Ovary (tissue), 9 donors: ENCODE data around the gene IGSF21. TPM values are rescaled to one million over a fixed set of nuclear protein-coding genes. Genes with fewer than 3 reads are reported as not detected.

ENCODE experiments used
- DNase-seq, 5 donors: peaks; one replicate each; pipeline ENCODE4 v3.0.0-alpha.2; 2019 to 2020
- H3K27ac ChIP-seq, 2 donors: fragments of 200-600 bp; one replicate each; pipeline versions ENCODE4 v1.5.1 to v1.8.0; 2019 to 2022
- H3K27me3 ChIP-seq: fragments of 200-600 bp; one replicate; pipeline ENCODE4 v1.8.0; 2022
- H3K36me3 ChIP-seq: fragments of 200-600 bp; sonication (generic); one replicate; pipeline ENCODE4 v1.5.1; 2019
- H3K4me1 ChIP-seq: one replicate; pipeline ENCODE4 v1.8.1; 2013; ENCODE audit warnings: mild to moderate bottlenecking, moderate library complexity; ENCODE audit not compliant: insufficient read depth
- H3K4me3 ChIP-seq: fragments of 200-600 bp; sonication (generic); one replicate; pipeline ENCODE4 v1.5.1; 2017
- H3K9me3 ChIP-seq, 2 donors: fragments of 200-600 bp in 1 of 2; sonication (generic) in 1 of 2; one replicate each; pipeline versions ENCODE4 v1.5.1 to v1.8.1; 2013 to 2019; ENCODE audit warnings: mild to moderate bottlenecking in 1 of 2, moderate library complexity in 1 of 2
- CTCF ChIP-seq, 3 donors: fragments of 450-650 bp in 2 of 3; fragments of 200-600 bp in 1 of 3; IDR thresholded peaks; one replicate each; pipeline versions ENCODE4 v1.5.1 to v1.8.0; 2016 to 2022; ENCODE audit warnings: antibody characterized with exemption in 3 of 3, mild to moderate bottlenecking in 1 of 3
- EP300 ChIP-seq: sonication (generic); formaldehyde crosslinking; IDR thresholded peaks from one replicate; pipeline ENCODE4 v1.6.1; 2017; ENCODE audit warnings: antibody characterized with exemption
- POLR2A ChIP-seq: fragments of 450-650 bp; IDR thresholded peaks from one replicate; pipeline ENCODE4 v1.6.1; 2017; ENCODE audit warnings: antibody characterized with exemption, mild to moderate bottlenecking, moderate library complexity
- WGBS, 3 donors: extraction: QIAGEN DNeasy Blood & Tissue Kit in 1 of 3; methylation state at CpG; one replicate each; pipeline versions ENCODE4 v1.1.5 to v1.1.7; 2013 to 2017; 5-methylcytosine and 5-hydroxymethylcytosine counted together
- intact Hi-C, 4 donors: fragments of 100-400 bp; cut with DNase I; formaldehyde crosslinking; loops; one replicate each; pipeline versions ENCODE4 v1.11.0 to v1.15.1; 2022 to 2023
- polyA plus RNA-seq, 2 donors: library from polyadenylated mRNA; stranded (reverse); fragments of 200-250 nt in 1 of 2; fragments of 350-450 nt in 1 of 2; fragmentation: Illumina TruSeq in 1 of 2; extraction: RNeasy Lipid Tissue Mini Kit (QIAGEN cat#74804) in 1 of 2; gene quantifications; one replicate each; pipeline ENCODE4 v1.2.3, GENCODE V29; 2013 to 2014
- total RNA-seq, 7 donors: library from RNA; depleted of rRNA in 2 of 7; stranded (reverse); fragments of >200 nt in 2 of 7; fragmentation: NEBNext Ultra II Directional in 3 of 7; extraction: Animal tissue kit (Norgen Biotek cat#: 25700) in 3 of 7; gene quantifications; one replicate each; pipeline versions ENCODE4 v1.1.0 to v1.2.4, GENCODE V29; 2016 to 2023
- donor health status: DM: no; HTN: no; CAD: no; lungs with moderate emphysema.
- donor health status: DM: no; HTN: no; CAD: no.
- donor health status: Bipolar disorder and iron deficiency.
- donor health status: DM: yes; HTN: yes; CAD: no.
- donor health status: DM: no; HTN: no; CAD: no.
- donor health status: DM: yes; HTN: yes; CAD: no.

Gene IGSF21
- total and polyA plus RNA-seq, 9 donors, result 0.24 to 4.5 (median 1.3) TPM

- Histone ChIP-seq H3K27me3 (no peaks in the 10 kb centered on the region), H3K9me3 (no peaks in the 10 kb centered on the region), H3K36me3 (no peaks in the 10 kb centered on the region), H3K4me1 (no peaks in the 10 kb centered on the region), H3K27ac (no peak overlapping the region), H3K4me3 (no peak overlapping the region)
- intact Hi-C loops, result no loop called here
- 44 to 45% (median 45%) methylated on average over 9 of the region's 9 CpGs for WGBS, 3 donors
- TF ChIP-seq POLR2A (no peak), CTCF (IDR thresholded peaks at IDR 0.05) (no peak), EP300 (no peak)
- DNase-seq, result no peak
These were observed 3.0 kb upstream of the IGSF21 start for GRCh38 chr1:18104546-18105100.

GRCh38 chr1:18105196-18105595 is 2.4 kb upstream of the IGSF21 start:
- Histone ChIP-seq H3K27me3 (no peaks in the 10 kb centered on the region), H3K4me3 (no peak overlapping the region), H3K9me3 (no peaks in the 10 kb centered on the region), H3K4me1 (no peaks in the 10 kb centered on the region), H3K36me3 (no peaks in the 10 kb centered on the region), H3K27ac (no peak overlapping the region)
- intact Hi-C loops, result no loop called here
- no peak for DNase-seq
- 90 to 96% (median 93%) methylated on average over 4 of the region's 4 CpGs for WGBS, 3 donors
- TF ChIP-seq CTCF (IDR thresholded peaks at IDR 0.05) (no peak), EP300 (no peak)

GRCh38 chr1:18108299-18109057 is 880 bp downstream of the IGSF21 start:
- TF ChIP-seq POLR2A (no peak), CTCF (IDR thresholded peaks at IDR 0.05) (no peak), EP300 (no peak)
- Histone ChIP-seq H3K27ac (no peak overlapping the region), H3K9me3 (no peaks in the 10 kb centered on the region), H3K36me3 (no peaks in the 10 kb centered on the region), H3K27me3 (no peaks in the 10 kb centered on the region), H3K4me1 (no peaks in the 10 kb centered on the region), H3K4me3 (no peak overlapping the region)
- DNase-seq, result no peak
- 3 to 4% (median 3%) methylated on average over 26 of the region's 26 CpGs for WGBS, 3 donors
- intact Hi-C loops, result no loop called here

- Histone ChIP-seq H3K9me3 (no peaks in the 10 kb centered on the region), H3K27ac (no peak overlapping the region), H3K36me3 (no peaks in the 10 kb centered on the region), H3K27me3 (no peaks in the 10 kb centered on the region), H3K4me1 (no peaks in the 10 kb centered on the region), H3K4me3 (no peak overlapping the region)
- intact Hi-C loops, result no loop called here
- TF ChIP-seq CTCF (IDR thresholded peaks at IDR 0.05) (no peak), EP300 (no peak), POLR2A (no peak)
- no peak for DNase-seq
- 1 to 2% (median 1%) methylated on average over 32 of the region's 32 CpGs for WGBS, 3 donors
These were observed 1.6 kb downstream of the IGSF21 start for GRCh38 chr1:18109058-18109755.
